HepG2 (cell line): ENCODE measurements around the gene ISG20L2. TPM values are rescaled to one million over a fixed set of nuclear protein-coding genes. Genes with fewer than 3 reads are reported as not detected.

Source experiments
- AHR ChIP-seq: IDR thresholded peaks from 2 replicates; pipeline ENCODE4 v1.6.1; 2018; ENCODE audit warnings: missing genetic modification reagents, missing compliant biosample characterization
- CAMTA2 ChIP-seq: sonication (generic); formaldehyde crosslinking; IDR thresholded peaks from 2 replicates; pipeline ENCODE4 v1.4.0; 2020; ENCODE audit warnings: mild to moderate bottlenecking, missing genetic modification reagents, borderline replicate concordance
- CENPBD1 ChIP-seq: sonication (generic); formaldehyde crosslinking; IDR thresholded peaks from 2 replicates; pipeline ENCODE4 v1.8.0; 2022; ENCODE audit warnings: missing genetic modification reagents, low read depth, mild to moderate bottlenecking, borderline replicate concordance
- DNMT1 ChIP-seq: sonication (generic); formaldehyde crosslinking; IDR thresholded peaks from 2 replicates; pipeline ENCODE4 v1.5.1; 2020; ENCODE audit warnings: mild to moderate bottlenecking, missing genetic modification reagents
- GATAD2A ChIP-seq: IDR thresholded peaks from 2 replicates; pipeline ENCODE4 v1.6.1; 2016
- HMG20A ChIP-seq: IDR thresholded peaks from 2 replicates; pipeline ENCODE4 v1.6.1; 2016; ENCODE audit warnings: borderline replicate concordance
- JUN ChIP-seq: sonication (generic); formaldehyde crosslinking; IDR thresholded peaks from 2 replicates; pipeline ENCODE4 v1.4.0; 2020; ENCODE audit warnings: mild to moderate bottlenecking, missing genetic modification reagents
- KAT8 ChIP-seq: IDR thresholded peaks from 2 replicates; pipeline ENCODE4 v1.6.1; 2016; ENCODE audit warnings: missing genetic modification reagents, missing compliant biosample characterization
- MNT ChIP-seq: fragments of 450-650 bp; IDR thresholded peaks from 2 replicates; pipeline ENCODE4 v1.6.1; 2016
- NFE2 ChIP-seq: sonication (generic); formaldehyde crosslinking; IDR thresholded peaks from 2 replicates; pipeline ENCODE4 v1.4.0; 2020; ENCODE audit warnings: missing genetic modification reagents
- NR2C2 ChIP-seq: sonication (generic); formaldehyde crosslinking; IDR thresholded peaks from 2 replicates; pipeline ENCODE4 v1.4.0; 2020; ENCODE audit warnings: missing genetic modification reagents, mild to moderate bottlenecking, moderate library complexity, borderline replicate concordance
- ONECUT2 ChIP-seq: sonication (generic); formaldehyde crosslinking; IDR thresholded peaks from 2 replicates; pipeline ENCODE4 v1.4.0; 2020; ENCODE audit warnings: missing genetic modification reagents
- REXO4 ChIP-seq: sonication (generic); formaldehyde crosslinking; IDR thresholded peaks from 2 replicates; pipeline ENCODE4 v1.8.0; 2022; ENCODE audit warnings: missing genetic modification reagents, mild to moderate bottlenecking, borderline replicate concordance
- ZNF644 ChIP-seq: IDR thresholded peaks from 2 replicates; pipeline ENCODE4 v1.6.1; 2016; ENCODE audit warnings: low read depth
- ZNF788 ChIP-seq: sonication (generic); formaldehyde crosslinking; IDR thresholded peaks from 2 replicates; pipeline ENCODE4 v1.5.0; 2020; ENCODE audit warnings: mild to moderate bottlenecking, missing genetic modification reagents, borderline replicate concordance
- polyA plus RNA-seq, 8 experiments: library from polyadenylated mRNA; depleted of rRNA in 3 of 8; stranded (reverse) in 7 of 8; unstranded in 1 of 8; fragments of >200 nt; fragmentation: Illumina TruSeq in 4 of 8; extraction: Trizol in 4 of 8; gene quantifications; 2 replicates each; pipeline versions ENCODE4 v1.2.1 to v1.2.3, GENCODE V29; 2011 to 2016; ENCODE audit warnings: low read depth in 4 of 8, missing spikeins in 1 of 8, mixed read lengths in 1 of 8; ENCODE audit not compliant: insufficient read depth in 1 of 8
- total RNA-seq, 5 experiments: library from RNA; depleted of rRNA; stranded (reverse); fragments of >200 nt; fragmentation: Illumina TruSeq; extraction: Trizol; gene quantifications; 2 replicates each; pipeline ENCODE4 v1.2.3, GENCODE V29; 2016; ENCODE audit warnings: low read depth in 1 of 5
- TF ChIP-seq, protein P1 (sequence below): sonication (generic); formaldehyde crosslinking; IDR thresholded peaks from 2 replicates; pipeline ENCODE4 v1.4.0; 2020; ENCODE audit warnings: missing genetic modification reagents
- TF ChIP-seq, protein P2 (sequence below): sonication (generic); formaldehyde crosslinking; IDR thresholded peaks from 2 replicates; pipeline ENCODE4 v1.4.0; 2020; ENCODE audit warnings: missing genetic modification reagents

ISG20L2 gene
- total and polyA plus RNA-seq, 2 of the 13 experiments (the other 11 are each of a cell fraction or from before 2014, with no cell fraction given), result 19.8 to 21.3 TPM

DNA sequence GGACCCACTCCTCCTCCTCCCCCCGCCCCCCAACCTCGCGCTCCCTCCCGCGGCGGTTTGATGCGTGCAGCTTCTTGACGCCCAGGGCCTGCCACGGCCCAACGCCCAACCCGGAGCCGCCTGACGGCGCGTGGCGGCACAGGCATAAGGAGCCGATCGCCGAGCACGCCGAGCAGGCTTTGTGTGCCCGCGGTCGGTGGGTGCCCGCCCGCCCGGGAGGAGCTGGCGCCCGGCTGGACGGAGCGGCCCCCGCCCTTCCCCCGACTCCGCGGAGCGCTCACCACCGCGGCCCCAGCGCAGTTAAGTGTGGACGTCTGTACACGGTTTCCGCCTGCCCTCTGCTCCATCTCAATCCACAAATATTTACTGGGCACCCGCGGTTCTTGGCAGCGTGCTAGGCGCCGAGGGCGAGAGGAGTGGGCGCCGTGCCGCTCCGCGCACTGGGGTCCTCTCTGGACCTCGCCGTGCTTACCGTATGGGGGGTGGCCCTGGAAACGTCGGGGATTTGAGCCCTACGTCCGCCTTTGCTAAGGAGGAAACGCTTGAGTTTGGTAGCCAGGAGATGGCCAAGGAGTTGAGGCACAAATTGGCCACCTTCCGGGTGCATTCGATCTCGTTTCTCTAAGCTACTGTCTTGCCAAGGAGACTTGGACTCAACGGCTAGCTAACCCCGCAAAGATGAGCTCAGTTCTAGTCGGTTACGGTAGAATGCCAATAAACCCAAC is 23.4 kb upstream of the ISG20L2 start (continued):
- TF ChIP-seq DNMT1 (CRISPR knock-in tag), result 0 out of 2 replicates have a peak, but pooled peaks have one; percentile 73
- TF ChIP-seq, protein P1, sequence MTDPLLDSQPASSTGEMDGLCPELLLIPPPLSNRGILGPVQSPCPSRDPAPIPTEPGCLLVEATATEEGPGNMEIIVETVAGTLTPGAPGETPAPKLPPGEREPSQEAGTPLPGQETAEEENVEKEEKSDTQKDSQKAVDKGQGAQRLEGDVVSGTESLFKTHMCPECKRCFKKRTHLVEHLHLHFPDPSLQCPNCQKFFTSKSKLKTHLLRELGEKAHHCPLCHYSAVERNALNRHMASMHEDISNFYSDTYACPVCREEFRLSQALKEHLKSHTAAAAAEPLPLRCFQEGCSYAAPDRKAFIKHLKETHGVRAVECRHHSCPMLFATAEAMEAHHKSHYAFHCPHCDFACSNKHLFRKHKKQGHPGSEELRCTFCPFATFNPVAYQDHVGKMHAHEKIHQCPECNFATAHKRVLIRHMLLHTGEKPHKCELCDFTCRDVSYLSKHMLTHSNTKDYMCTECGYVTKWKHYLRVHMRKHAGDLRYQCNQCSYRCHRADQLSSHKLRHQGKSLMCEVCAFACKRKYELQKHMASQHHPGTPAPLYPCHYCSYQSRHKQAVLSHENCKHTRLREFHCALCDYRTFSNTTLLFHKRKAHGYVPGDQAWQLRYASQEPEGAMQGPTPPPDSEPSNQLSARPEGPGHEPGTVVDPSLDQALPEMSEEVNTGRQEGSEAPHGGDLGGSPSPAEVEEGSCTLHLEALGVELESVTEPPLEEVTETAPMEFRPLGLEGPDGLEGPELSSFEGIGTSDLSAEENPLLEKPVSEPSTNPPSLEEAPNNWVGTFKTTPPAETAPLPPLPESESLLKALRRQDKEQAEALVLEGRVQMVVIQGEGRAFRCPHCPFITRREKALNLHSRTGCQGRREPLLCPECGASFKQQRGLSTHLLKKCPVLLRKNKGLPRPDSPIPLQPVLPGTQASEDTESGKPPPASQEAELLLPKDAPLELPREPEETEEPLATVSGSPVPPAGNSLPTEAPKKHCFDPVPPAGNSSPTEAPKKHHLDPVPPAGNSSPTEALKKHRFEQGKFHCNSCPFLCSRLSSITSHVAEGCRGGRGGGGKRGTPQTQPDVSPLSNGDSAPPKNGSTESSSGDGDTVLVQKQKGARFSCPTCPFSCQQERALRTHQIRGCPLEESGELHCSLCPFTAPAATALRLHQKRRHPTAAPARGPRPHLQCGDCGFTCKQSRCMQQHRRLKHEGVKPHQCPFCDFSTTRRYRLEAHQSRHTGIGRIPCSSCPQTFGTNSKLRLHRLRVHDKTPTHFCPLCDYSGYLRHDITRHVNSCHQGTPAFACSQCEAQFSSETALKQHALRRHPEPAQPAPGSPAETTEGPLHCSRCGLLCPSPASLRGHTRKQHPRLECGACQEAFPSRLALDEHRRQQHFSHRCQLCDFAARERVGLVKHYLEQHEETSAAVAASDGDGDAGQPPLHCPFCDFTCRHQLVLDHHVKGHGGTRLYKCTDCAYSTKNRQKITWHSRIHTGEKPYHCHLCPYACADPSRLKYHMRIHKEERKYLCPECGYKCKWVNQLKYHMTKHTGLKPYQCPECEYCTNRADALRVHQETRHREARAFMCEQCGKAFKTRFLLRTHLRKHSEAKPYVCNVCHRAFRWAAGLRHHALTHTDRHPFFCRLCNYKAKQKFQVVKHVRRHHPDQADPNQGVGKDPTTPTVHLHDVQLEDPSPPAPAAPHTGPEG, result peak; percentile 93; the same call in 1 of the 2 replicates
- TF ChIP-seq HMG20A (CRISPR knock-in tag), result no peak
- no peak; the same call in 1 of the 2 replicates for TF ChIP-seq AHR (CRISPR knock-in tag)
- peak; percentile 83 for TF ChIP-seq ZNF788 (CRISPR knock-in tag)
- peak; percentile 76 for TF ChIP-seq KAT8 (CRISPR knock-in tag)
- peak; percentile 77 for TF ChIP-seq MNT
- TF ChIP-seq NFE2 (CRISPR knock-in tag), result no peak
- no peak for TF ChIP-seq JUN (CRISPR knock-in tag)
- 0 out of 2 replicates have a peak, but pooled peaks have one; percentile 15 for TF ChIP-seq GATAD2A (CRISPR knock-in tag)
- TF ChIP-seq CAMTA2 (CRISPR knock-in tag), result no peak
- TF ChIP-seq, protein P2, sequence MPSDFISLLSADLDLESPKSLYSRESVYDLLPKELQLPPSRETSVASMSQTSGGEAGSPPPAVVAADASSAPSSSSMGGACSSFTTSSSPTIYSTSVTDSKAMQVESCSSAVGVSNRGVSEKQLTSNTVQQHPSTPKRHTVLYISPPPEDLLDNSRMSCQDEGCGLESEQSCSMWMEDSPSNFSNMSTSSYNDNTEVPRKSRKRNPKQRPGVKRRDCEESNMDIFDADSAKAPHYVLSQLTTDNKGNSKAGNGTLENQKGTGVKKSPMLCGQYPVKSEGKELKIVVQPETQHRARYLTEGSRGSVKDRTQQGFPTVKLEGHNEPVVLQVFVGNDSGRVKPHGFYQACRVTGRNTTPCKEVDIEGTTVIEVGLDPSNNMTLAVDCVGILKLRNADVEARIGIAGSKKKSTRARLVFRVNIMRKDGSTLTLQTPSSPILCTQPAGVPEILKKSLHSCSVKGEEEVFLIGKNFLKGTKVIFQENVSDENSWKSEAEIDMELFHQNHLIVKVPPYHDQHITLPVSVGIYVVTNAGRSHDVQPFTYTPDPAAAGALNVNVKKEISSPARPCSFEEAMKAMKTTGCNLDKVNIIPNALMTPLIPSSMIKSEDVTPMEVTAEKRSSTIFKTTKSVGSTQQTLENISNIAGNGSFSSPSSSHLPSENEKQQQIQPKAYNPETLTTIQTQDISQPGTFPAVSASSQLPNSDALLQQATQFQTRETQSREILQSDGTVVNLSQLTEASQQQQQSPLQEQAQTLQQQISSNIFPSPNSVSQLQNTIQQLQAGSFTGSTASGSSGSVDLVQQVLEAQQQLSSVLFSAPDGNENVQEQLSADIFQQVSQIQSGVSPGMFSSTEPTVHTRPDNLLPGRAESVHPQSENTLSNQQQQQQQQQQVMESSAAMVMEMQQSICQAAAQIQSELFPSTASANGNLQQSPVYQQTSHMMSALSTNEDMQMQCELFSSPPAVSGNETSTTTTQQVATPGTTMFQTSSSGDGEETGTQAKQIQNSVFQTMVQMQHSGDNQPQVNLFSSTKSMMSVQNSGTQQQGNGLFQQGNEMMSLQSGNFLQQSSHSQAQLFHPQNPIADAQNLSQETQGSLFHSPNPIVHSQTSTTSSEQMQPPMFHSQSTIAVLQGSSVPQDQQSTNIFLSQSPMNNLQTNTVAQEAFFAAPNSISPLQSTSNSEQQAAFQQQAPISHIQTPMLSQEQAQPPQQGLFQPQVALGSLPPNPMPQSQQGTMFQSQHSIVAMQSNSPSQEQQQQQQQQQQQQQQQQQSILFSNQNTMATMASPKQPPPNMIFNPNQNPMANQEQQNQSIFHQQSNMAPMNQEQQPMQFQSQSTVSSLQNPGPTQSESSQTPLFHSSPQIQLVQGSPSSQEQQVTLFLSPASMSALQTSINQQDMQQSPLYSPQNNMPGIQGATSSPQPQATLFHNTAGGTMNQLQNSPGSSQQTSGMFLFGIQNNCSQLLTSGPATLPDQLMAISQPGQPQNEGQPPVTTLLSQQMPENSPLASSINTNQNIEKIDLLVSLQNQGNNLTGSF (CRISPR knock-in tag), result no peak
- TF ChIP-seq ZNF644, result no peak
- TF ChIP-seq CENPBD1 (CRISPR knock-in tag), result no peak
- TF ChIP-seq NR2C2, result peak; percentile 50
- TF ChIP-seq REXO4 (CRISPR knock-in tag), result no peak
- no peak; the same call in 1 of the 2 replicates for TF ChIP-seq ONECUT2 (CRISPR knock-in tag)
